Urinary bladder (tissue), 4 donors: ENCODE measurements around the gene RUVBL2. TPM values are rescaled to one million over a fixed set of nuclear protein-coding genes. Genes with fewer than 3 reads are reported as not detected.

Source experiments
- DNase-seq: peaks from one replicate; pipeline ENCODE4 v3.0.0-alpha.2; 2015; ENCODE audit errors: extremely low spot score
- H3K27ac ChIP-seq: one replicate; pipeline ENCODE4 v1.5.1; 2013; ENCODE audit warnings: low read depth, mild to moderate bottlenecking, moderate library complexity
- H3K36me3 ChIP-seq: one replicate; pipeline ENCODE4 v1.6.1; 2013; ENCODE audit warnings: mild to moderate bottlenecking, moderate library complexity; ENCODE audit not compliant: insufficient read depth
- H3K4me1 ChIP-seq: one replicate; pipeline ENCODE4 v1.6.1; 2013; ENCODE audit warnings: mild to moderate bottlenecking, moderate library complexity; ENCODE audit not compliant: insufficient read depth
- H3K4me3 ChIP-seq: one replicate; pipeline ENCODE4 v1.5.1; 2013; ENCODE audit warnings: low read depth, low read length
- WGBS: extraction: QIAGEN DNeasy Blood & Tissue Kit; methylation state at CpG from one replicate; pipeline ENCODE4 v1.1.7; 2013; 5-methylcytosine and 5-hydroxymethylcytosine counted together
- polyA plus RNA-seq: library from polyadenylated mRNA; stranded (reverse); fragments of 200-250 nt; gene quantifications from one replicate; pipeline ENCODE4 v1.2.3, GENCODE V29; 2013
- total RNA-seq: library from RNA; depleted of rRNA; stranded (reverse); fragments of >200 nt; gene quantifications from one replicate; pipeline ENCODE4 v1.2.3, GENCODE V29; 2014
- donor health status: healthy with polysubstance abuse.
- donor health status: healthy.

Gene RUVBL2
- total and polyA plus RNA-seq, 2 donors: 61.3 to 83.4 TPM

GRCh38 chr19:48967346-48968178 is 26.1 kb upstream of the RUVBL2 start:
- 73% methylated on average over 14 of the region's 14 CpGs for WGBS
- Histone ChIP-seq H3K4me3 (no peak overlapping the region), H3K36me3 (peaks cover 3% of the 10 kb centered on the region), H3K4me1 (peaks cover 4% of the 10 kb centered on the region), H3K27ac (no peak overlapping the region)
- no peak for DNase-seq

- H3K4me1 ChIP-seq: peaks cover 2% of the 10 kb centered on the region
- WGBS: 49% methylated on average over 4 of the region's 4 CpGs
- peaks cover 3% of the 10 kb centered on the region for H3K36me3 ChIP-seq
- no peak for DNase-seq
- no peak overlapping the region for H3K27ac ChIP-seq
- H3K4me3 ChIP-seq: no peak overlapping the region
These were observed 25.5 kb upstream of the RUVBL2 start for GRCh38 chr19:48968179-48968661.

GRCh38 chr19:48968813-48969218 is 24.9 kb upstream of the RUVBL2 start:
- H3K27ac ChIP-seq: no peak overlapping the region
- no peaks in the 10 kb centered on the region for H3K4me1 ChIP-seq
- WGBS: 81% methylated on average over 15 of the region's 15 CpGs
- peaks cover 3% of the 10 kb centered on the region for H3K36me3 ChIP-seq
- H3K4me3 ChIP-seq: no peak overlapping the region
- no peak for DNase-seq

- no peak overlapping the region for H3K4me3 ChIP-seq
- no peaks in the 10 kb centered on the region for H3K4me1 ChIP-seq
- H3K36me3 ChIP-seq: peaks cover 8% of the 10 kb centered on the region
- WGBS: 93% methylated on average over 45 of the region's 45 CpGs
- no peak overlapping the region for H3K27ac ChIP-seq
- DNase-seq: no peak
These were observed 24.2 kb upstream of the RUVBL2 start for GRCh38 chr19:48969276-48970138.

- DNase-seq: no peak
- no peaks in the 10 kb centered on the region for H3K4me1 ChIP-seq
- no peak overlapping the region for H3K27ac ChIP-seq
- 87% methylated on average over 23 of the region's 23 CpGs for WGBS
- H3K36me3 ChIP-seq: peaks cover 8% of the 10 kb centered on the region
- no peak overlapping the region for H3K4me3 ChIP-seq
These were observed 23.4 kb upstream of the RUVBL2 start for GRCh38 chr19:48970139-48970766.

- 17% methylated on average over 19 of the region's 19 CpGs for WGBS
- Histone ChIP-seq H3K4me1 (no peaks in the 10 kb centered on the region), H3K4me3 (no peak overlapping the region), H3K36me3 (peaks cover 8% of the 10 kb centered on the region), H3K27ac (no peak overlapping the region)
- no peak for DNase-seq
These were observed 22.7 kb upstream of the RUVBL2 start for GRCh38 chr19:48970923-48971395.

- Histone ChIP-seq H3K36me3 (peaks cover 5% of the 10 kb centered on the region), H3K4me1 (no peaks in the 10 kb centered on the region), H3K4me3 (no peak overlapping the region), H3K27ac (no peak overlapping the region)
- 88% methylated on average over 13 of the region's 13 CpGs for WGBS
- no peak for DNase-seq
These were observed 17.5 kb upstream of the RUVBL2 start for GRCh38 chr19:48975947-48976847.

GRCh38 chr19:48977061-48977460 is 16.6 kb upstream of the RUVBL2 start:
- DNase-seq: no peak
- Histone ChIP-seq H3K4me3 (no peak overlapping the region), H3K36me3 (peaks cover 5% of the 10 kb centered on the region), H3K27ac (no peak overlapping the region), H3K4me1 (no peaks in the 10 kb centered on the region)
- 53% methylated on average over 2 of the region's 2 CpGs for WGBS

- DNase-seq: no peak
- WGBS: 94% methylated on average over 9 of the region's 9 CpGs
- Histone ChIP-seq H3K4me1 (no peaks in the 10 kb centered on the region), H3K36me3 (no peaks in the 10 kb centered on the region), H3K27ac (no peak overlapping the region), H3K4me3 (no peak overlapping the region)
These were observed 11.4 kb upstream of the RUVBL2 start for GRCh38 chr19:48982280-48982679.

GRCh38 chr19:48985711-48986110 is 8.0 kb upstream of the RUVBL2 start:
- DNase-seq: no peak
- 94% methylated on average over 13 of the region's 13 CpGs for WGBS
- Histone ChIP-seq H3K4me3 (no peak overlapping the region), H3K4me1 (no peaks in the 10 kb centered on the region), H3K27ac (no peak overlapping the region), H3K36me3 (no peaks in the 10 kb centered on the region)

GRCh38 chr19:48986211-48986610 is 7.5 kb upstream of the RUVBL2 start:
- WGBS: 90% methylated on average over 3 of the region's 3 CpGs
- no peak overlapping the region for H3K27ac ChIP-seq
- H3K36me3 ChIP-seq: no peaks in the 10 kb centered on the region
- no peak for DNase-seq
- H3K4me3 ChIP-seq: no peak overlapping the region
- H3K4me1 ChIP-seq: no peaks in the 10 kb centered on the region

GRCh38 chr19:48987323-48987722 is 6.4 kb upstream of the RUVBL2 start:
- no peak overlapping the region for H3K27ac ChIP-seq
- H3K4me3 ChIP-seq: no peak overlapping the region
- WGBS: 88% methylated on average over 7 of the region's 7 CpGs
- H3K4me1 ChIP-seq: peaks cover 3% of the 10 kb centered on the region
- DNase-seq: no peak
- H3K36me3 ChIP-seq: no peaks in the 10 kb centered on the region
